Activated T-cell treated with anti-CD3 and anti-CD28 coated beads for 1 hour (primary cell): Measurements from ENCODE around the gene MRPL42.
"Not testable (repeated sequence)": the region's sequence is repeated elsewhere in the genome, so short reads cannot be mapped to it uniquely, and the experiment has no call there.

Experiments
- DNase-seq: peaks from one replicate; pipeline ENCODE4 v3.0.0-alpha.2; 2020; ENCODE audit warnings: low read depth

MRPL42 gene

GRCh38 chr12:93547778-93548177, 80.5 kb downstream of the MRPL42 start:
- no peak for DNase-seq

DNA sequence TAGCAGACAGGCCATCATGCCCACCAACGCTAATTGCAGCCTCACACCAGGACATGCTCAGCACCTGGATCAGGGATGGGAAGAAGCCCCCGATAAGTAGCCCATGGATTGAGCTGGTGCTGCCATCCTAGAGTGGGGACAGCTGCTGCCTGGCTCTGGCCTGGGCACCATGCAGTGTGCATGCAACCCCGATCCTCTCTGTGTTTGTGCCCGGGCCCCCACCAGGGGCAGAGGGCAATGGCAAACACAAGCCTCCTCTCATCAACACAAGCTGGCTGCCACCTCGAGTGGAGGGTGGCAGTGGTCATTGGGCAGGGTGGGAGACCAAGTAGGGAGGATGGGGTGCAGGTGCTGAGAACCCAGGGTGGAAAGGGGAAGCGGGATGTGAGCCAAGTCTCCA, 81.9 kb downstream of the MRPL42 start:
- no peak for DNase-seq

GRCh38 chr12:93550748-93551611, 83.7 kb downstream of the MRPL42 start:
- no peak for DNase-seq

- DNase-seq: no peak
These were observed 85.1 kb downstream of the MRPL42 start for GRCh38 chr12:93552427-93552826.

- DNase-seq: not testable (repeated sequence)
These were observed 90.6 kb downstream of the MRPL42 start for GRCh38 chr12:93557879-93558278.

- DNase-seq: not testable (repeated sequence)
These were observed 91.4 kb downstream of the MRPL42 start for GRCh38 chr12:93558685-93559084.

GRCh38 chr12:93563807-93564538, 96.7 kb downstream of the MRPL42 start:
- no peak for DNase-seq

DNA sequence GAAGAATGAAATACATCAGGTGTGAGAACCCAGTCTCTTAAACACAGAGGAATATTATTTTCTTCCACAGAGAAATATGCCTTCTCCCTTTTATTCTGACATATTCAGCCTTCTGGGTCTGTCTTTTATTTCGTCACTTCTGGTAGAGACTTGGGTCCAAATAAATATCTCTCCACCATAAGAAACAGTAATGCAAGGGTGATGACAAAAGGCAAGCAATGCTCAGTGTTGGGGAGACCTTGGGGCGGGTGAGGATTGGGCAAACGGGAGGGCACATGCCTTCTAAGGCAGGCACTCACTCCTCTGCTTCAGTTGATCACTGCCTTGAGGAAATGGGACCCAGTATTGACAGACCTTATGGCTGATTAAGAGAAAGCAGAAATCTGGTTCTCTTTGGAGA, 98.4 kb downstream of the MRPL42 start:
- DNase-seq: no peak
